Left ventricle myocardium inferior (tissue), 1 donor: Measurements from ENCODE around the gene ATP6V0A1. TPM values are rescaled to one million over a fixed set of nuclear protein-coding genes. Genes with fewer than 3 reads are reported as not detected.
"Not testable (repeated sequence)": the region's sequence is repeated elsewhere in the genome, so short reads cannot be mapped to it uniquely, and the experiment has no call there.

ENCODE experiments used
- DNase-seq: peaks from one replicate; pipeline ENCODE4 v3.0.0-alpha.2; 2020
- H3K27ac ChIP-seq: fragments of 200-600 bp; replicated peaks from 2 replicates; pipeline ENCODE4 v1.8.0; 2021
- H3K27me3 ChIP-seq: fragments of 200-600 bp; 2 replicates; pipeline ENCODE4 v1.8.0; 2021; ENCODE audit warnings: low read depth
- H3K36me3 ChIP-seq: fragments of 200-600 bp; 2 replicates; pipeline ENCODE4 v1.8.0; 2021
- H3K4me1 ChIP-seq: fragments of 200-600 bp; 2 replicates; pipeline ENCODE4 v1.8.0; 2021
- H3K4me3 ChIP-seq: fragments of 200-600 bp; 2 replicates; pipeline ENCODE4 v1.8.0; 2021; ENCODE audit warnings: mild to moderate bottlenecking, moderate library complexity
- H3K9me3 ChIP-seq: fragments of 200-600 bp; replicated peaks from 2 replicates; pipeline ENCODE4 v1.8.0; 2021
- intact Hi-C: fragments of 100-400 bp; cut with micrococcal nuclease; formaldehyde crosslinking; loops from one replicate; pipeline ENCODE4 v1.11.0; 2022
- total RNA-seq: library from RNA; stranded (reverse); fragmentation: NEBNext Ultra II Directional; extraction: Animal tissue kit (Norgen Biotek cat#: 25700); gene quantifications from one replicate; pipeline ENCODE4 v1.2.1, GENCODE V29; 2021
- TF ChIP-seq, protein P1 (sequence below): fragments of 200-600 bp; IDR thresholded peaks from 2 replicates; pipeline ENCODE4 v1.8.0; 2021; ENCODE audit warnings: antibody characterized with exemption, mild to moderate bottlenecking, borderline replicate concordance
- donor health status: DM: no; HTN: yes; CAD: no; lungs with severe emphysema.

Gene ATP6V0A1
- total RNA-seq, 1 donor from 2014 or later, result 25.6 TPM

DNA sequence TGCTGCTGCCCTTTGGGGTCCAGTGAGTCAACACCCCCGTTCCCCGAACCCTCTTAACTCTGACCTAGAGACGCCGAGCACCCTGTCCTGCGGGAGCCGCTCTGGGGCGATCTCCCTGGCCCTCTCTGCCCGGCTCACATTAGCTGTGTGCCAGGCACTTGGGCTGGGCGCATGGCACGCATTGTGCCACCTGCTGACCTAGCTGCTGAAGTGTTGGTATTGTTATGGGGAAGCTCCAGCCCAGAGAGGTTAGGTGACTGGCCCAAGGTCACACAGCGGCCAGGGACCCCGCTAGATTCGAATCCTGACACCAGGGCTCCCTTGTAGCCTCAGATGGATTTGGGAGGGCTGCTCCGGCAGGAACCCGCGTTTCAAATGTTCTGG lies 95.2 kb downstream of the ATP6V0A1 start:
- H3K27me3 ChIP-seq, result no peaks in the 10 kb centered on the region
- H3K27ac ChIP-seq, result peak overlapping the region; percentile 97
- no peak for DNase-seq
- peak overlapping the region; percentile 96 for H3K4me3 ChIP-seq
- peaks cover 38% of the 10 kb centered on the region for H3K4me1 ChIP-seq
- intact Hi-C loops, result no loop called here
- TF ChIP-seq, protein P1, sequence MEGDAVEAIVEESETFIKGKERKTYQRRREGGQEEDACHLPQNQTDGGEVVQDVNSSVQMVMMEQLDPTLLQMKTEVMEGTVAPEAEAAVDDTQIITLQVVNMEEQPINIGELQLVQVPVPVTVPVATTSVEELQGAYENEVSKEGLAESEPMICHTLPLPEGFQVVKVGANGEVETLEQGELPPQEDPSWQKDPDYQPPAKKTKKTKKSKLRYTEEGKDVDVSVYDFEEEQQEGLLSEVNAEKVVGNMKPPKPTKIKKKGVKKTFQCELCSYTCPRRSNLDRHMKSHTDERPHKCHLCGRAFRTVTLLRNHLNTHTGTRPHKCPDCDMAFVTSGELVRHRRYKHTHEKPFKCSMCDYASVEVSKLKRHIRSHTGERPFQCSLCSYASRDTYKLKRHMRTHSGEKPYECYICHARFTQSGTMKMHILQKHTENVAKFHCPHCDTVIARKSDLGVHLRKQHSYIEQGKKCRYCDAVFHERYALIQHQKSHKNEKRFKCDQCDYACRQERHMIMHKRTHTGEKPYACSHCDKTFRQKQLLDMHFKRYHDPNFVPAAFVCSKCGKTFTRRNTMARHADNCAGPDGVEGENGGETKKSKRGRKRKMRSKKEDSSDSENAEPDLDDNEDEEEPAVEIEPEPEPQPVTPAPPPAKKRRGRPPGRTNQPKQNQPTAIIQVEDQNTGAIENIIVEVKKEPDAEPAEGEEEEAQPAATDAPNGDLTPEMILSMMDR, result no peak
- H3K36me3 ChIP-seq, result no peaks in the 10 kb centered on the region
- no peaks in the 10 kb centered on the region for H3K9me3 ChIP-seq

DNA sequence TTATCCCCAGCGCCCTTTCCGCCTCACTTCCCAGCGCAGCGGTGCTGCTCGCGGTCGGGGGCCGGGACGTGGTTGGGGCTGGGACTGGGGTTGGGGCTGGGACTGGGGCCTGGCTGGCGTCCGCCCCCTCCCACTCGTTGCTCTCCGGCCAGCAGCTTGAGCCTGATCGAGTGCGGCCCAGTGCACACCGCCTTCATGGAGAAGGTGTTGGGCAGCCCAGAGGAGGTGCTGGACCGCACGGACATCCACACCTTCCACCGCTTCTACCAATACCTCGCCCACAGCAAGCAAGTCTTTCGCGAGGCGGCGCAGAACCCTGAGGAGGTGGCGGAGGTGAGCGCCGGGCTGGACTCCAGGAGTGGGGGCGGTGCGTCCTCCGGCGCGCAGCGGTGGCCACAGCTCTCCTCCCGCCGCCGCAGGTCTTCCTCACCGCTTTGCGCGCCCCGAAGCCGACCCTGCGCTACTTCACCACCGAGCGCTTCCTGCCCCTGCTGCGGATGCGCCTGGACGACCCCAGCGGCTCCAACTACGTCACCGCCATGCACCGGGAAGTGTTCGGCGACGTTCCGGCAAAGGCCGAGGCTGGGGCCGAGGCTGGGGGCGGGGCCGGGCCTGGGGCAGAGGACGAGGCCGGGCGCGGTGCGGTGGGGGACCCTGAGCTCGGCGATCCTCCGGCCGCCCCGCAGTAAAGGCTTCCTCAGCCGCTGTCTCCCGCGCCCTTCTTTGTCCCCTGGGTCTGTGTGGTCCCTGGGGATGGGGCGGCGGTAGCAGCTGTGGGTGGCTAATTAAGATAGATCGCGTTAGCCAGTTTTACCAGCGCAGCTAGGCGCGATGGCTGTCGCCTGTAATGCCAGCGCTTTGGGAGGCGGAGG lies 95.8 kb downstream of the ATP6V0A1 start:
- Histone ChIP-seq H3K27me3 (no peaks in the 10 kb centered on the region), H3K4me1 (peaks cover 38% of the 10 kb centered on the region), H3K27ac (peak overlapping the region; percentile 97), H3K36me3 (no peaks in the 10 kb centered on the region), H3K9me3 (no peaks in the 10 kb centered on the region), H3K4me3 (peak overlapping the region; percentile 96)
- DNase-seq, result peak; percentile 92
- intact Hi-C loops, result no loop called here
- TF ChIP-seq, protein P1, result no peak

DNA sequence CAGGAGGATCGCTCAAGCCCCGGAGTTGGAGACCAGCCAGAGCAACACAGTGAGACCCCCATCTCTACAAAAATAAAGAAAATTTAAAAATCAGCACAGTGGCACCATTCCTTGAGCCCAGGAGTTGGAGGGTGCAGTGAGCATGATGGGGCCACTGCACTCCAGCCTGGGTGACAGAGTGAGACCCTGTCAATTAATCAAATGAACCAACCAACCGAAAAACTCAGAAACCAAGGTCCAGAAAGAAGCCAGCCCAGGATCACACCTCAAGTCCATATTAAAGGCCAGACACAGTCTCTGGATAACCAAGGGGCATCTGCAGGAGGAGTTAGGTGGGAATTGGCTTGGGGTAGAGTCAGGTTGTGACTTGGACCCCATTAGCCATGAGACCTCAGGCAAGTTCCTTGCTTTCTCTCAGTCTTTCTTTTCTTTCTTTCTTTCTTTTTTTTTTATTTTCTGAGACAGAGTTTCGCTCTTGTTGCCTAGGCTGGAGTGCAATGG lies 96.5 kb downstream of the ATP6V0A1 start:
- Histone ChIP-seq H3K27ac (peak overlapping the region; percentile 97), H3K4me3 (peak overlapping the region; percentile 96), H3K27me3 (no peaks in the 10 kb centered on the region), H3K4me1 (peaks cover 38% of the 10 kb centered on the region), H3K36me3 (no peaks in the 10 kb centered on the region), H3K9me3 (no peaks in the 10 kb centered on the region)
- intact Hi-C loops, result no loop called here
- TF ChIP-seq, protein P1, result no peak
- no peak for DNase-seq

DNA sequence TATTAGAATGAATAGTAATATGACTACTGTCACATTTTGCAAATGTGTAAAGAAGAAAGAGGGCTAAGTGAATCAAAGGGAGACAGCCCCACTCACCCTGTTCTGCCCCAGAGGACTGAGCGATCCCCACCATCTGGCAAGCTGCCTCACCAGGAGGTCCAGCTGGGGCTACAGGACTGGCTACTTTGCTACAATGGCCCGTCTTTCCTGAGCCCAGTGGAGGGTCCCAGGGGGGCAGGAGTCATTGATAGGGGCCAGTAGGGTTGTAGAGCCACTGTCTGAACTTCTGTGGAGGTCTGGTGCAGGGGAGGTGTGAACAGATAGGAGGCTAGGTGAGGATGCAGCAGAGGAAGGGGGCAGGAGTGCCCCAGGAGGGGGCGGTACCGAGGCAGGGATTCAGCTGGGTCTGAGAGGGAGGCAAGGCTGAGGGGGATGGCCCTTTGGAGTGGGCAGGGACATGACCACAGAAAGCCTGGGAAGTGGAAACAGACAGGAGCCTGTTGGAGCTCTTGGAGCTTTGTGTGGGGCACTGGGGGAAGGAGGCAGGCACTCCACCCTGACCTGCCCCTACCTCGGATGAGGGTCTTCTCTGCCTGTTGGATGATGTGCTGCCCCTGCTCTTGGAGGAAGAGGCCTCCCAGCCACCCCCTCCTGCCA lies 97.4 kb downstream of the ATP6V0A1 start:
- intact Hi-C loops, H3K9me3 ChIP-seq, H3K4me3 ChIP-seq, H3K36me3 ChIP-seq, DNase-seq, H3K27me3 ChIP-seq, H3K27ac ChIP-seq: not testable (repeated sequence)
- peaks cover 38% of the 10 kb centered on the region for H3K4me1 ChIP-seq

DNA sequence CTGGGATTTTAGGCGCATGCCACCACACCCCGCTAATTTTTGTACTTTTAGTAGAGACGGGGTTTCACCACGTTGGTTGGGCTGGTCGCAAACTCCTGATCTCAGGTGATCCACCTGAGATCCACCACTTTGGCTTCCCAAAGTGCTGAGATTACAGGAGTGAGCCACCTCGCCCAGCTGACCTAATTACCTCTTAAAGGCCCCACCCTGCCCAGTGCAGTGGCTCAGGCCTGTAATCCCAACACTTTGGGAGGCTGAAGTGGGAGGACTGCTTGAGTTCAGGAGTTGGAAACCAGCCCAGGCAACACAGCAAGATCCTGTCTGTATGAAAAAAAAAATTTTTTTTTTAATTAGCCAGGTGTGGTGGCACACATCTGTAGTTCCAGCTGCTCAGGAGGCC lies 100.4 kb downstream of the ATP6V0A1 start:
- H3K27ac ChIP-seq, result no peak overlapping the region
- H3K4me3 ChIP-seq, result no peak overlapping the region
- no peaks in the 10 kb centered on the region for H3K9me3 ChIP-seq
- no peaks in the 10 kb centered on the region for H3K36me3 ChIP-seq
- H3K4me1 ChIP-seq, result peaks cover 50% of the 10 kb centered on the region
- no peaks in the 10 kb centered on the region for H3K27me3 ChIP-seq
- DNase-seq, result no peak
- TF ChIP-seq, protein P1, result no peak
- intact Hi-C loops, result no loop called here

DNA sequence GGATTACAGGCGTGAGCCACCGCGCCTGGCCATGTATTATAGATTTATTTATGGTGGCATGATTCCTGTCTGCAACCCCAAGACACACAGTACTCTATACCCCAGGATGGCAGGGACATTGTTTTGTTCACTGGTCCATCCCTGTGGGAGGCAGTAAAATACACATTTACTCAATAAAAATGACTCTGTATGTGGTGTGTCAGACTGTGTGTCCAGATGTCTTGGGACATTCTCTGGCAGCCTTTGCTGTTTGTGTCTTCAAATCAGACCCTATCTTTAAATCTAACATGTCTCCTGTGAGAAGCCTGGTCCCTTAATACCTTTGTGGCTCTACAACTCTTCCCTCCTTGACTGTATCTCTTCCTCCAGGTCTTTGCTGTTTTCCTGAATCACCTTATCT lies 101.6 kb downstream of the ATP6V0A1 start:
- Histone ChIP-seq H3K4me1 (peaks cover 47% of the 10 kb centered on the region), H3K4me3 (no peak overlapping the region), H3K36me3 (peaks cover 11% of the 10 kb centered on the region), H3K27ac (no peak overlapping the region), H3K27me3 (no peaks in the 10 kb centered on the region), H3K9me3 (no peaks in the 10 kb centered on the region)
- DNase-seq, result no peak
- intact Hi-C loops, result no loop called here
- TF ChIP-seq, protein P1, result no peak
